NCI-H1105 (cell line): ENCODE results near the gene ITGB4.

Source experiments
- DNase-seq: peaks from one replicate; lab custom pipeline; 2025; lab: John Stamatoyannopoulos, UW

ITGB4 gene

DNA sequence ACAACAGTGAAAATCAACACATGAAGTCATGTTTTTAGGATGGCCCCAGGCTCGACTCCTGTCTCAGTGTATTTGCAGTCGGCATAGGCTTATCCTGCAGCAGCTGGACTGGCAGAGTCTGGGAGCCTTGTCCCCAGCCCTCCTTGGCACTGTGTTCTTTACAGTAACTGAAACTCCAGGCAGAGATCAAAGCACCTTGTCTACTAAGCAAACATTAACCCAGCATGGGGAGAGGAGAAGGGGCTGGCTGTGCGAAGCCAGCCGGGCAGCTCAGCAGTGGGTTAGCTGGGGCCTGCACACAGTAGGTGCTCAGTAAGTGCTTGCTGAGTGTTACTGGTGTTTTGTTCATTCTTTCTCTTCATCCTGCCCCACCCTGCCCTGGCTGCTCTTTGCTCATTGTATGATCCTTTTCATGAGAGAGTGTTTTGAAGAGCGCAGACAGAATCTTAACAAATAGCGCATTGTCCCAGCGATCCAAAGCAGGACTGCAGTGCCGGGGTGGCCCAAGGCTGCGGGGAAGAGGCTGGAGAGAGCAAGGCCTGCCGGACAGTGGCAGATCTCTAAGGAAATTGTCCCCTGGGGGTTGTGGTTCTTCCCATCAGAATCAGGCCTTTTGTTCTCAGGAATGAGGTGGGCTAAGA, 23.5 kb upstream of the ITGB4 start:
- DNase-seq, result no peak

- no peak for DNase-seq
Measured at GRCh38 chr17:75698659-75699058, 22.6 kb upstream of the ITGB4 start.

GRCh38 chr17:75701288-75701687, 20.0 kb upstream of the ITGB4 start:
- DNase-seq, result no peak

- DNase-seq, result no peak
Measured at GRCh38 chr17:75703191-75703590, 18.1 kb upstream of the ITGB4 start.

DNA sequence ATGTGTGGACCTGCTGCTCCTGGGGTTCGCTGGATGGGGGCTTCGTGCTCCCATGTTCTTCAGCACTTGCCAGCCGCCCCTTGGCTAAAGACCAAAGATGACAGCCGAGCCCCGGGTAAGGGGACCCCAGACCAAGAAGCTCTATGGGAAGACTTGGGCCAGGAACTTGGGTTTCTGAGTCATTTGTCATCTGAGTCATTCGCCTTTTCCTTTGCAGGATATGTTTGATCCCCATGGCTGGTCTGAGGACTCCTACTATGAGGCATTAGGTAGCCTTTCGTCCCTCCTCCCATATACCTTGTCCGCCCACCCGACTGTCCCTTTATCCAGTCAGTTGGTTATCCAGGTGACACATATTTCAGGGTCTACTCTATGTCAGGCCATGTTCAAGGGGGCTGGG, 17.7 kb upstream of the ITGB4 start:
- no peak for DNase-seq

GRCh38 chr17:75704963-75705875, 16.0 kb upstream of the ITGB4 start:
- no peak for DNase-seq

DNA sequence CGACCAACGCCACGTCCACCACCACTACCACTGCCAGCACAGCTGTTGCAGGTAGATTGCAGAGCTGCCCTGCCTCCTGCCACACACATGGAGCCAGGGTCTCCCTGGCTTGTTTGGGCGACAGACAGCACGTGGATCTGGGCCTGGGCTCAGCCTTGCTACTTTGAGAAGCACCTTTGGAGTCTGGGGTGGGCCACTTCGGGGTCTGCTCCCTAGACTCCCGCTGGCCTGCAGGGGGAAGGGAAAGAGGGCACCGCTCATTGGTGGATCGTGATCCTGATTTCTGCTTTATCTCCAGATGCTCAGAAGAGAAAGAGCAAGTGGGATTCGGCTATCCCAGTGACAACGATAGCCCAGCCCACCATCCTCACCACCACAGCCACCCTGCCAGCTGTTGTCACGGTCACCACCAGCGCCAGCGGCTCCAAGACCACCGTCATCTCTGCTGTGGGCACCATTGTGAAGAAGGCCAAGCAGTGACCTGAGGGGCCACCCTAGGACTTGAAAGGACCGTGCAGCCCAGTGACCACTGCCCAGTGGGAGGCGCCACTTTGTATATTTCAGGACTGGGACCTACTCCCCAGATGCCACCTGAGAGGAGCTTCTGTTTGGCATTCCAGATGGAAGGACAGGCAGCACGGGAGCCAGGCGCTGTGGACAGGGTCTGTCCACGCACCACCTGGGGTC, 15.1 kb upstream of the ITGB4 start:
- no peak for DNase-seq

DNA sequence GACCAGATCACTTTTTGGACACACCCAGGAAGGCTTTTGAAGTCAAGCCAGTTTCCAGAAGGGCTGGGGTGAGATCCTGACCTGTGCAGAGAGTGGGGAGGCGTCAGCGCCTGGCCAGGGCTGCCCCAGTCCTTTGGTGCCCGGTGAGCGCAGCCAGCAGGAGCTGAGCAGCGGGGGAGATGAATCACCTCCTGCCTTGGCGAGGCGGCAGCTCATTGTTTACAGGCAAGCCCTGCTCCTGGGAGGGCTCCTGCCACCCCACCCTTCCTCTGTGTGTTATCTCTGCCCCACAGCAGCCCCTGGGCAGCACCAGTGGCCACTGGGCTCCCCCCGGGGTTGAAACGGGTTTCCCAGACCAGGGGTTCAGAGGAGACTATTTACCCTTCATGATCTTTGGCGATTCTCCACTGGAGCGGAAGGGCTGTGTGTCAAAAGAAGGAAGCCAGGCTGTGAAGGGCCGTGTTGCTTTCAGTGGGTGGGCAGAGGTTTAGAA, 14.1 kb upstream of the ITGB4 start:
- no peak for DNase-seq

DNA sequence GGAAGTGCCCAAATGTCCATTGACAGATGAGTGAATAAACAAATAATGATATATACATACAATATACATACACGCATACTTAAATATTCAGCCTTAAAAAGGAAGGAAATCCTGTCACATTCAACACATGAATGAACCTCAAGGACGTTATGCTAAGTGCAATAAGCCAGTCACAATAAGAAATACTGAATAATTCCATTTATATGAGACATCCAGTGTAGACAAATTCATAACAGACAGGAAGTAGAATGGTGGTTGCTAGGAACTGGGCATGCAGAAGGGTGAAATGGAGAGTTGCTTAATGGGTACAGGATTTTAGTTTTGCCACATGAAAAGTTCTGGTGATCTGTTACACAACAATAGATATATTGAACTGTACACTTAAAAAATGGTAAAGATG, 8.8 kb upstream of the ITGB4 start:
- DNase-seq, result no peak

DNA sequence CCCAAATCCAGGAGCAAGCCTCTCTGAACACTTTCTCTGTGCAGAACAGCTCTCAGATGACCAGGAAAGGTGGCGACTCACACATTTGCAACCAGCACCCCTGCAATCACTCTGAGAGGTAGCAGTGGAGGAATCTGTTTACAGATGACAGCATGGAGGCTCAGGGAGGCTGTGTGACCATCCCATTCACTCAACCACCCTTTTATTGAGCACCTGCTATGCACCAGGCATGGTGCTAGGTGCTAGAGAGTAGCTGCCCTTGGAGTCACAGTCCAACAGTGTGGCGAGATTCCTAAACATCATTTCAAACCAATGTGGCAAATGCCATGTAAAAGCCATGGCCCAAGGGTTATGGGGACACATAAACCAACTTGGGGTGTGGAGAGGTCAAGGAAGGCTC, 1.5 kb upstream of the ITGB4 start:
- DNase-seq, result no peak

DNA sequence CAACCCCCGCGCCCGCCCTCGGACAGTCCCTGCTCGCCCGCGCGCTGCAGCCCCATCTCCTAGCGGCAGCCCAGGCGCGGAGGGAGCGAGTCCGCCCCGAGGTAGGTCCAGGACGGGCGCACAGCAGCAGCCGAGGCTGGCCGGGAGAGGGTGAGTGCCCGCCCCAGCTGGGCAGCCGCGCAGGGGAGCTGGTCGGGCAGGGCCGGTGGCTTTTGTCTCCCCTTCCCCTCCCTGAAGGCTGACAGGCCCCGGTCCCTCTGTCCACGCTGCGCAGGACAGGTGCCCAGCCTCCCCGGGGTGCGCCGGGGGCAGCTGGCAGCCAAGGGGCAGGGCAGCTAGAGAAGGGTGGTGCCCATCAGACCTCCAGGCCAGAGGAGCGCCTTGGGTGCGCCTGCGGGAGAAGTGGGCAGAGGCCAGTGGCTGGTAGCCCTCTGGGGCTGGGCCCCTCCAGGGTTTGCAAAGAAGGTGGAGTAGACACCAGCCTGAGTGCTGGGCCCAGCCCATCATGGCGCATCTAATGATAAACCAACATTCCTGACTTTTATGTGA, 278 bp downstream of the ITGB4 start:
- no peak for DNase-seq

DNA sequence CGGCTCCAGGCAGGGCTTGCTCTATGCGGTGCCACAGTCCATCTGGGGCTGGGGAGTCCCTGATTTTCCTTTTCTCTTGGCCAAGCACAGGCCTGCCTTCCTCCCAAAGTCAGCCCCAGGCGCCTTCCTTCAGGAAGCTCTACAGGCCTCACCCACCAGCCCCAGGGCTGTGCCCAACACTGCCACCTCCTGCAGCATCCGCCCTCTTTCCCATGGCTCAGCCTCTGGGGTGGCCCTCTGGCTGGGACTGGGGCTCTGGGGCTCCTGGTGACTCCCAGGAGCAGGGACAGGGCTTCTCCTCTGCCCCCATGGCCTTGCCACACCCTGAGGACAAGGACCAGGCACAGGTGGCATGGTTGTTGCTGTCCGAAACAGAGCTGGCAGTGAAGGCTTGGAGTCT, 817 bp downstream of the ITGB4 start:
- DNase-seq, result no peak

DNA sequence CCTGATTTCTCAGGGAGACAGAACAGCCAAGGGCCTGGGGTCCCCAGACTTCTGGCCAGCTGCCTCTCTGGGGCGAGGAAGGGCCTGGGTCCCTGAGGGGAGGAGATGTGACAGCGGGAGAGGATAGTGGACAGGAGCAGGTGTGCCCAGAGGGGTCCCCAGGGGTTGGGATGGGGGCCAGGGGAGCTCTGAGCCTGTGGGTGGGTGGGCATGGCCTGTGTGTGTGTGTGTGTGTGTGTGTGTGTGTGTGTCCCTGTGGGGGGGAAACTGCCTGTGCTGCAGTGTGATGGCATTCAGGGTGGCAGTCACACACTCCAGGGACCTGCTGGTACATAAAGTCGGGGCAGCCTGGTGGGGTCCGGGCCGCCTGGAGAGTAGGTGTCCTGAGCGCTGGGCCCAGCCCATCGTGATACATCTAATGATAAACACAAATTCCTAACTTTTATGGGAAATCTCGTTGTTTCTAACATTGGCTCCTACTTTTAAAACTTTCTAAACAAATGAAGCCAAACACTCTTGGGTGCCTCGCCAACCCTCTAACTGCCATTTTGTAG, 1.4 kb downstream of the ITGB4 start:
- DNase-seq, result no peak

DNA sequence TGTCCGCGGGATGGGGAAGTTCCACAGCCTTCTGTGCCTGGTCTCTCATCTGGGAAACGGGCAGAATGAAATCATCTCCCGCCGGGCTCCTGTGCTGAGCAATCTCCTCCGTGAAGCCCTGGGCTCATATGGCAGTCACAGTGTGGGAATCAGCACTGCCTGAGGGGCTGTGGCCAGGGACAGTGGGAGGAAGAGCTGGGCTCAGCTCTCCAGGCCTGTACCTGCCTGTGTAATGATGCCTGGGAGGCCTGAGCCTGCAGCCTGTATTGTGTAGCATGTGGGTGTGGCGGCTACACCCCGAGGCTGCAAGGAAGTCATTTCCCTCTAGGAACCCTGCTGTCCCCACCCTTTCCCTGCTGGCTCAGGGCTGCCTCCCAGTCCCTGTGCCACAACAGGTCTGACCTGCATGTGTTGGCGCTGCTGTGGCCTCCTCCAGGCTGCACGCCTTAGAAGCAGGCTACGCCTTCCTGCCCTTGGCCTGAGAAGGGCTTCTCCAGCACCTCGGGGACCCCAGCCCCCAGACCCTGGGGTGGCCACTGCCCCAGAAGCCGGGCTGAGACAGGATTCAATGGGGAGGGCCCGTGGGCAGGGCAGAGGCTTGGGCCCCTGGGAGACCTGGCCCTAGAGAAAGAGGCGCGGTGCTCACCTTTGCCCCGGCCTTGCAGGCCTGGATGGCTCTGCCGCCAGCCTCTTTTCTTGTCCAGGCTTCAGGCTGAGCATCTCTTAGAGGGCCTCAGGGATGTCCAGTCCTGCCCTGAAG, 2.1 kb downstream of the ITGB4 start:
- DNase-seq, result no peak

- DNase-seq, result no peak
Measured at GRCh38 chr17:75724016-75725003, 3.1 kb downstream of the ITGB4 start.

DNA sequence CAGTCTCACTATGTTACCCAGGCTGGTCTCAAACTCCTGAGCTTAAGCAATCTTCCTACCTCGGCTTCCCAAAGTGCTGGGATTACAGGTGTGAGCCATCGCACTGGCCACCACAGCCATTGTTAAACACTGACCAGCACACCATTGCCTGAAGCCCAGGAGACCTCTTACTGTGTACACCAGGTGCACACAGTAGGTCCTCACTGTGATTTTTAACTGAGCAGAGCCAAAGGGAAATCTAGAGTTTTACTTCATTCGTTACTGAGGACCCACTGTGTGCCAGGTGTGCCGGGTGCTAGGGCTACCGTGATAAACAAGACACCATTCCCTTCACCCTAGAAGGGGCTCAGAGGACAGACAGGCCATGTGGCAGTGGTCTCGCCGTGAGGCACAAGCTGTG, 4.2 kb downstream of the ITGB4 start:
- no peak for DNase-seq

DNA sequence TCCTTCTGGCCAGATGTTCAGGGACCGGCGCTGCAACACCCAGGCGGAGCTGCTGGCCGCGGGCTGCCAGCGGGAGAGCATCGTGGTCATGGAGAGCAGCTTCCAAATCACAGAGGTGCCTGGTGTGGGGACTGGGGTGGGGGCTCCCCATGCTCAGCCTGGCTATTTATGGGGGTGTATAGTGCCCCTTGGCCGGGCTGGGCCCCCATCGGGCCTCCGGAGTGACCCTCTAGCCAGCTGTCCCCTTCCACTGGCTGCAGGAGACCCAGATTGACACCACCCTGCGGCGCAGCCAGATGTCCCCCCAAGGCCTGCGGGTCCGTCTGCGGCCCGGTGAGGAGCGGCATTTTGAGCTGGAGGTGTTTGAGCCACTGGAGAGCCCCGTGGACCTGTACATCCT, 6.1 kb downstream of the ITGB4 start:
- DNase-seq, result no peak

DNA sequence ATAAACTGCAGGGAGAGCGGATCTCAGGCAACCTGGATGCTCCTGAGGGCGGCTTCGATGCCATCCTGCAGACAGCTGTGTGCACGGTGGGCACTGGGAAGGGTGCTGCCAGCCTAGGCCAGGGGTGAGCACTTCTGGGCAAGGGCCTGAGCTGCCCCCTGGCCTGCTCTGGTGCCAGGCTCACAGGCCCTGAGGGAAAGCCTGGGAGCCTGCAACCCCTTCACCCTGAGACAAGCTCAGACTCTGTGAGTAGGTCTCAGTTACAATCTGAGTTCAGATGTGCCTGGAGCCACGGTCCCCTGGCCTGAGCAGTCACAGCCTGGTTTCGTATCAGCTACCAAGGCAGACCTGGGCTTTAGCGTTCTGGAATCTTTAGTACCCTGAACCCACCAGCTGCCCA, 8.1 kb downstream of the ITGB4 start:
- DNase-seq, result no peak

DNA sequence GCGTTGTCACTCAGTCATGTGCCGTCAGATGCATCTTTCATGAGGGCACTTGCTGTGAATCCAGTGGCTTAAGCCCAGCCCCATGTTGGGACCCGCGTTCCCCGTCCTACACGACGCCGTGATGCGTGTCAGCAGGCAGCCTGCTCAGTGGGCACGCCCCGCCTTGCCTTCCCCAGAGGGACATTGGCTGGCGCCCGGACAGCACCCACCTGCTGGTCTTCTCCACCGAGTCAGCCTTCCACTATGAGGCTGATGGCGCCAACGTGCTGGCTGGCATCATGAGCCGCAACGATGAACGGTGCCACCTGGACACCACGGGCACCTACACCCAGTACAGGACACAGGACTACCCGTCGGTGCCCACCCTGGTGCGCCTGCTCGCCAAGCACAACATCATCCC, 8.8 kb downstream of the ITGB4 start:
- no peak for DNase-seq

DNA sequence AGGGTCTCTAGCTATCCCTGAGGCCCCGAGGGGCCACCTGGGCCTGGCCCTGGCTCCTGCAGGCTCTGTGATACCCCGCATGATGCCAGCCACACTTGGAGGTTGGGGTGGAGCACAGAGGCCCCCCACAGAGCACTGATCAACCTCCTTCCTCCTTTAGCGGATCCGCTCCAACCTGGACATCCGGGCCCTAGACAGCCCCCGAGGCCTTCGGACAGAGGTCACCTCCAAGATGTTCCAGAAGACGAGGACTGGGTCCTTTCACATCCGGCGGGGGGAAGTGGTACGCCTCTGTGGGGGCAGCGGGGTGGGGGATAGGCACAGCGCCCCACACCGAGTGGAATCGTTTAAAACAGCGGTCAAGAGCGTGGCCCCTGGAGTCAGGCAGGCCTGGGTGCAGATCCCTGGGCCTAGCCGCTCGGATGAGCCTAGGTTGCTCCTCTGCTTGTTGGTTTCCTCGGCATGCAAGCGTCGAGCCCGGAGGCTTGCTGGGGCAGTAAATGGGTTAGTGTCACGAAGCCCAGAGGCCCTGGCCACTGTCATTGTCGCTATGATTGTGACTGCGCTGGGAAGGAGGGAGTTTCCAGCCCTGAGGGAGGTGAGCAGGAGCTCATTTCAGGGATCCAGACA, 9.9 kb downstream of the ITGB4 start:
- no peak for DNase-seq
